GM12878 (cell line): ENCODE measurements around the gene DIAPH1. TPM values are rescaled to one million over a fixed set of nuclear protein-coding genes. Genes with fewer than 3 reads are reported as not detected.

Experiments used
- ATAC-seq: fragments of 200-7000 bp; cut with Tn5 transposase; 3 replicates; pipeline ENCODE4 v1.9.1; 2020; ENCODE audit warnings: mild to moderate bottlenecking, moderate library complexity
- BruUV-seq: library from RNA; stranded (reverse); fragments of 400-500 nt; replicated peaks from 2 replicates; lab custom pipeline; 2021; lab: Mats Ljungman, UMichigan
- CTCF ChIA-PET: fragments of 300-600 bp; sonication (Branson Sonifier 250); formaldehyde crosslinking; extraction: SDS; loops from one replicate; lab custom pipeline; 2021; ENCODE audit warnings: inconsistent platforms; lab: Yijun Ruan, JAX
- POLR2A ChIA-PET: fragments of 350-600 bp; formaldehyde crosslinking; extraction: SDS; loops from one replicate; lab custom pipeline; 2021; ENCODE audit warnings: inconsistent platforms; lab: Charles Lee
- RAD21 ChIA-PET: fragments of 300-600 bp; sonication (Branson Sonifier 250); formaldehyde crosslinking; loops from one replicate; lab custom pipeline; 2023; ENCODE audit warnings: antibody characterized with exemption; ENCODE audit not compliant: unreplicated experiment; lab: Charles Lee
- SMC1A ChIA-PET: fragments of 300-600 bp; sonication (Branson Sonifier 250); formaldehyde crosslinking; loops from one replicate; lab custom pipeline; 2023; ENCODE audit not compliant: unreplicated experiment, uncharacterized antibody; lab: Charles Lee
- DNase-seq: peaks from one replicate; pipeline ENCODE4 v3.0.0-alpha.2; 2011; ENCODE audit warnings: low read depth, low spot score
- FAIRE-seq: peaks from 3 replicates; lab custom pipeline; 2011; peaks lifted over from hg19 to GRCh38; lab: Jason Lieb, UNC
- H2AFZ ChIP-seq: 2 replicates; pipeline ENCODE4 v1.6.0; 2011; ENCODE audit warnings: low read depth, low read length, control low read depth; ENCODE audit not compliant: control insufficient read depth
- H3K27ac ChIP-seq: 2 replicates; pipeline ENCODE4 v1.5.1; 2011; ENCODE audit warnings: control low read depth; ENCODE audit not compliant: control insufficient read depth, insufficient read depth
- H3K27me3 ChIP-seq, 2 experiments: replicated peaks in 1 of 2; 2 replicates each; pipeline versions ENCODE4 v1.6.0 to v1.6.1; 2011; ENCODE audit warnings: low read length in 1 of 2; ENCODE audit not compliant: control insufficient read depth in 2 of 2, insufficient read depth in 2 of 2
- H3K36me3 ChIP-seq, 2 experiments: 2 replicates each; pipeline ENCODE4 v1.5.1; 2011; ENCODE audit warnings: low read length in 1 of 2; ENCODE audit not compliant: control insufficient read depth in 2 of 2, insufficient read depth in 2 of 2
- H3K4me1 ChIP-seq: 2 replicates; pipeline ENCODE4 v1.6.1; 2011; ENCODE audit warnings: mild to moderate bottlenecking, low read length, moderate library complexity, mixed read lengths; ENCODE audit not compliant: control insufficient read depth, insufficient read depth
- H3K4me2 ChIP-seq: 2 replicates; pipeline ENCODE4 v1.6.0; 2011; ENCODE audit warnings: control low read depth; ENCODE audit not compliant: control insufficient read depth, insufficient read depth
- H3K4me3 ChIP-seq: fragments of 200-600 bp; sonication (generic); 2 replicates; pipeline ENCODE4 v1.5.1; 2016
- H3K79me2 ChIP-seq: 2 replicates; pipeline ENCODE4 v1.6.0; 2011; ENCODE audit warnings: low read length; ENCODE audit not compliant: control insufficient read depth, insufficient read depth
- H3K9ac ChIP-seq: 2 replicates; pipeline ENCODE4 v1.8.0; 2011; ENCODE audit warnings: low read length, control low read depth, mixed read lengths; ENCODE audit not compliant: control insufficient read depth, insufficient read depth
- H3K9me3 ChIP-seq: replicated peaks from 3 replicates; pipeline ENCODE4 v1.5.1; 2011; ENCODE audit warnings: mild to moderate bottlenecking, low read length; ENCODE audit not compliant: control insufficient read depth, insufficient read depth
- H4K20me1 ChIP-seq: 2 replicates; pipeline ENCODE4 v1.6.0; 2011; ENCODE audit not compliant: control insufficient read depth, insufficient read depth
- EGR1 ChIP-seq, 2 experiments: IDR thresholded peaks; 1 replicate in 1 of 2; 2 replicates in 1 of 2; pipeline ENCODE4 v1.6.1; 2011 to 2012; ENCODE audit warnings: low read depth in 2 of 2, low read length in 2 of 2, borderline replicate concordance in 1 of 2, mild to moderate bottlenecking in 1 of 2, moderate library complexity in 1 of 2
- ESRRA ChIP-seq: IDR thresholded peaks from 2 replicates; pipeline ENCODE4 v1.6.1; 2012; ENCODE audit warnings: mild to moderate bottlenecking, low read length, improper control_type of control experiment
- FOS ChIP-seq: IDR thresholded peaks from 3 replicates; pipeline ENCODE4 v1.6.1; 2011; ENCODE audit warnings: borderline replicate concordance; ENCODE audit not compliant: insufficient read length; ENCODE audit errors: extremely low read depth
- IKZF1 ChIP-seq: fragments of 450-650 bp; conservative IDR thresholded peaks from 2 replicates; pipeline ENCODE4 v1.6.1; 2017; ENCODE audit warnings: antibody characterized with exemption, mild to moderate bottlenecking
- REST ChIP-seq: IDR thresholded peaks from 2 replicates; pipeline ENCODE4 v1.6.1; 2012; ENCODE audit warnings: mild to moderate bottlenecking, low read depth, low read length
- YY1 ChIP-seq: IDR thresholded peaks from 2 replicates; pipeline ENCODE4 v1.6.1; 2011; ENCODE audit warnings: low read depth, mild to moderate bottlenecking, low read length
- ZBTB33 ChIP-seq: fragments of 450-650 bp; IDR thresholded peaks from 2 replicates; pipeline ENCODE4 v1.6.1; 2017; ENCODE audit warnings: mild to moderate bottlenecking
- WGBS: methylation state at CpG from one replicate; pipeline ENCODE4 v1.1.6; 2016; ENCODE audit warnings: low lambda C conversion rate; ENCODE audit not compliant: insufficient replicate concordance, insufficient coverage; ENCODE audit errors: missing lambda C conversion rate; 5-methylcytosine and 5-hydroxymethylcytosine counted together
- in situ Hi-C: fragments of 300-500 bp; cut with MboI; formaldehyde crosslinking; loops from 9 replicates; pipeline ENCODE4 v1.14.3; 2018; ENCODE audit warnings: mixed read lengths
- intact Hi-C: fragments of 100-400 bp; cut with micrococcal nuclease; formaldehyde crosslinking; loops from one replicate; pipeline ENCODE4 v1.14.2; 2022; ENCODE audit not compliant: unreplicated experiment
- polyA plus RNA-seq, 11 experiments: library from polyadenylated mRNA; depleted of rRNA in 4 of 11; unstranded in 6 of 11; stranded (reverse) in 5 of 11; fragments of >200 nt; fragmentation: Nextera tagmentation in 4 of 11; fragmentation: Illumina TruSeq in 1 of 11; extraction: Ambion mirVana in 4 of 11; extraction: Trizol in 1 of 11; gene quantifications; 1 replicate in 1 of 11; 2 replicates in 10 of 11; pipeline versions ENCODE4 v1.2.1 to v1.2.3, GENCODE V29; 2011 to 2016; ENCODE audit warnings: inconsistent platforms in 2 of 11, missing spikeins in 2 of 11, low read depth in 1 of 11
- total RNA-seq, 4 experiments: library from RNA; depleted of rRNA in 3 of 4; stranded (reverse); fragments of >200 nt in 3 of 4; fragmentation: Illumina TruSeq in 1 of 4; extraction: Trizol in 1 of 4; gene quantifications; 2 replicates each; pipeline versions ENCODE4 v1.2.1 to v1.2.3, GENCODE V29; 2013 to 2021

The DIAPH1 gene
- total and polyA plus RNA-seq, 10 of the 15 experiments (the other 5 are each of a cell fraction or from before 2014, with no cell fraction given): 37.8 to 168 (median 59.0) TPM

GRCh38 chr5:141494761-141495452, 123.9 kb downstream of the DIAPH1 start (continued):
- TF ChIP-seq REST: no peak

- H3K27me3 ChIP-seq: no peaks in the 10 kb centered on the region; a peak in 1 of 4 replicates
- H3K79me2 ChIP-seq: no peaks in the 10 kb centered on the region
- no peak for TF ChIP-seq ESRRA
- TF ChIP-seq EGR1 (IDR thresholded peaks at IDR 0.05; ENCODE audit: borderline replicate concordance in 1 of 2, low read depth in 2 of 2, low read length in 2 of 2): no peak
- TF ChIP-seq FOS: no peak
- TF ChIP-seq YY1: 0 out of 2 replicates have a peak, but pooled peaks have one; percentile 32
- TF ChIP-seq IKZF1: no peak
- no peak for TF ChIP-seq ZBTB33
- POLR2A ChIA-PET: interaction anchor here (0.7 kb wide), 1 partner anchor 13 kb away, joined by 3 read pairs; no protein-coding TSS in a partner anchor
- BruUV-seq: no TSS peak
- no peak overlapping the region for H2AFZ ChIP-seq
- CTCF ChIA-PET: interaction anchor here (0.8 to 3.4 kb wide), 11 partner anchors 12 to 98 kb away, joined by 3 to 19 read pairs (median 5); no protein-coding TSS in a partner anchor
- intact Hi-C loops: no loop called here
- in situ Hi-C loops: no loop called here
- no peak overlapping the region for H3K4me2 ChIP-seq
- no peak overlapping the region for H3K27ac ChIP-seq
- H3K36me3 ChIP-seq: no peaks in the 10 kb centered on the region
- H3K4me3 ChIP-seq: no peak overlapping the region
- no peak for DNase-seq
- no peak overlapping the region for H3K9ac ChIP-seq
- SMC1A ChIA-PET: interaction anchor here (1.0 to 2.0 kb wide), 6 partner anchors 9 to 19 kb away, joined by 3 to 6 read pairs (median 3); partner anchors contain the start of gene PCDHGC3
- H4K20me1 ChIP-seq: no peaks in the 10 kb centered on the region
- FAIRE-seq: no peak
- H3K9me3 ChIP-seq: no peaks in the 10 kb centered on the region; the same call in 2 of the 3 replicates
- peaks cover 24% of the 10 kb centered on the region for H3K4me1 ChIP-seq
- RAD21 ChIA-PET: interaction anchor here (1.0 kb wide), 2 partner anchors 28 to 71 kb away, joined by 3 read pairs; no protein-coding TSS in a partner anchor
- 97% methylated on average over 10 of the region's 10 CpGs for WGBS
- ATAC-seq: no peak
Measured at GRCh38 chr5:141493500-141494422, 125.0 kb downstream of the DIAPH1 start.
